Peyer's patch (tissue), 4 donors: ENCODE results near the gene TOP1.

Experiments used
- POLR2A ChIP-seq, 2 donors: fragments of 450-650 bp; IDR thresholded peaks; one replicate each; pipeline ENCODE4 v1.5.1; 2017; ENCODE audit warnings: antibody characterized with exemption in 2 of 2, mild to moderate bottlenecking in 2 of 2, moderate library complexity in 2 of 2
- TF ChIP-seq, protein P1 (sequence below), 6 experiments: fragments of 450-650 bp in 4 of 6; fragments of 200-600 bp in 2 of 6; sonication (generic) in 1 of 6; IDR thresholded peaks; one replicate each; pipeline ENCODE4 v1.5.1; 2017 to 2019; ENCODE audit warnings: antibody characterized with exemption in 6 of 6, mild to moderate bottlenecking in 3 of 6, moderate library complexity in 1 of 6

DNA sequence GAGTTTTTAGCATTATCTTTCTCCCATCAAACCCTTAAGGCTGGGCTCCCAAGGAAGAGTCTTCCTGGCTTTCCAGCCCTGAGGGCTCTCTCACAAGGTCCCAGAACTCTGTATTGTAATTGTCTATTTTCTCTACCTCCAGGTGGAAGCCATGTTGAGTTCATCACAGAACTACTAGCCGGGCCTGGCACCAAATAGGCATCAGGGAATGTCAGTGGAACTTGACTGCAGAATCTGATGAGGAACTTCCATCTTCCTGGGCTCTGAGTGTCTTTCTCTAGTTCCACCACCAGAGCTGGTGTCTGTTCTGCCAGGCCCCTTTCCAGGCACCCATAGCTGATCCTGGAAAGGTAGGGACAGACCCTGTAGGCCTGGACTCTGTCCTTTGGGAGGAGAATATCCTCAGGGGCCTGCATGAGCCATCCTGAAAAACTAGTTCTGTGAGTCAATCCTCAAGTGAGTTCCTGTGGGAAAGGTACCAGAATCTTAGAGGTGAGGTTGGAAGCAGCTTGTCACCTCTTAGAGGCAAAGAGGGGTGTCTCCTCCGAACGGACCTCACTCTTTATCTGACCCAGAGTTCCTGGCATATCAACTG is 11.1 kb upstream of the TOP1 start:
- TF ChIP-seq, protein P1, sequence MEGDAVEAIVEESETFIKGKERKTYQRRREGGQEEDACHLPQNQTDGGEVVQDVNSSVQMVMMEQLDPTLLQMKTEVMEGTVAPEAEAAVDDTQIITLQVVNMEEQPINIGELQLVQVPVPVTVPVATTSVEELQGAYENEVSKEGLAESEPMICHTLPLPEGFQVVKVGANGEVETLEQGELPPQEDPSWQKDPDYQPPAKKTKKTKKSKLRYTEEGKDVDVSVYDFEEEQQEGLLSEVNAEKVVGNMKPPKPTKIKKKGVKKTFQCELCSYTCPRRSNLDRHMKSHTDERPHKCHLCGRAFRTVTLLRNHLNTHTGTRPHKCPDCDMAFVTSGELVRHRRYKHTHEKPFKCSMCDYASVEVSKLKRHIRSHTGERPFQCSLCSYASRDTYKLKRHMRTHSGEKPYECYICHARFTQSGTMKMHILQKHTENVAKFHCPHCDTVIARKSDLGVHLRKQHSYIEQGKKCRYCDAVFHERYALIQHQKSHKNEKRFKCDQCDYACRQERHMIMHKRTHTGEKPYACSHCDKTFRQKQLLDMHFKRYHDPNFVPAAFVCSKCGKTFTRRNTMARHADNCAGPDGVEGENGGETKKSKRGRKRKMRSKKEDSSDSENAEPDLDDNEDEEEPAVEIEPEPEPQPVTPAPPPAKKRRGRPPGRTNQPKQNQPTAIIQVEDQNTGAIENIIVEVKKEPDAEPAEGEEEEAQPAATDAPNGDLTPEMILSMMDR (IDR thresholded peaks at IDR 0.05), result peak in 2 of 6 experiments; percentile 4 to 17
- no peak for TF ChIP-seq POLR2A (IDR thresholded peaks at IDR 0.05)
